CD14-positive monocyte (primary cell): ENCODE results near the gene PMPCA. TPM values are rescaled to one million over a fixed set of nuclear protein-coding genes. Genes with fewer than 3 reads are reported as not detected.
"Not testable (repeated sequence)": the region's sequence is repeated elsewhere in the genome, so short reads cannot be mapped to it uniquely, and the experiment has no call there.

Source experiments
- DNase-seq, 3 donors: peaks; one replicate each; pipeline ENCODE4 v3.0.0-alpha.2; 2011 to 2022
- H2AFZ ChIP-seq: 2 replicates; pipeline ENCODE4 v1.6.0; 2012; ENCODE audit warnings: mild to moderate bottlenecking, low read depth, low read length, inconsistent platforms; ENCODE audit not compliant: insufficient read depth, poor library complexity, severe bottlenecking
- H3K27ac ChIP-seq, 2 donors: 1 replicate in 1 of 2; 2 replicates in 1 of 2; pipeline ENCODE4 v1.5.1; 2012 to 2013; ENCODE audit warnings: low read length in 2 of 2, control low read depth in 1 of 2, inconsistent platforms in 1 of 2, low read depth in 1 of 2, mild to moderate bottlenecking in 1 of 2
- H3K27me3 ChIP-seq, 2 donors: one replicate each; pipeline versions ENCODE4 v1.6.0 to v1.6.1; 2011 to 2013; ENCODE audit warnings: low read length in 2 of 2; ENCODE audit not compliant: control insufficient read depth in 2 of 2, insufficient read depth in 2 of 2
- H3K36me3 ChIP-seq, 2 donors: replicated peaks in 1 of 2; 1 replicate in 1 of 2; 2 replicates in 1 of 2; pipeline versions ENCODE4 v1.5.1 to v1.6.1; 2012 to 2013; ENCODE audit warnings: low read length in 2 of 2, control low read depth in 1 of 2, inconsistent platforms in 1 of 2, mild to moderate bottlenecking in 1 of 2; ENCODE audit not compliant: insufficient read depth in 2 of 2, control insufficient read depth in 1 of 2
- H3K4me1 ChIP-seq, 2 donors: 1 replicate in 1 of 2; 2 replicates in 1 of 2; pipeline versions ENCODE4 v1.5.1 to v1.6.1; 2012 to 2013; ENCODE audit warnings: low read length in 2 of 2, control low read depth in 1 of 2, inconsistent platforms in 1 of 2, mild to moderate bottlenecking in 1 of 2, moderate library complexity in 1 of 2; ENCODE audit not compliant: insufficient read depth in 2 of 2, control insufficient read depth in 1 of 2
- H3K4me2 ChIP-seq: replicated peaks from 2 replicates; pipeline ENCODE3; 2012; ENCODE audit warnings: low read length, moderate library complexity, mild to moderate bottlenecking; ENCODE audit not compliant: poor library complexity, severe bottlenecking; ENCODE audit errors: extremely low read depth
- H3K4me3 ChIP-seq, 3 experiments: fragments of 200-600 bp in 1 of 3; sonication (generic) in 1 of 3; replicated peaks in 1 of 3; 1 replicate in 2 of 3; 2 replicates in 1 of 3; pipeline ENCODE4 v1.5.1; 2011 to 2013; ENCODE audit warnings: low read length in 3 of 3, mild to moderate bottlenecking in 3 of 3, control low read depth in 2 of 3, low read depth in 2 of 3, inconsistent platforms in 1 of 3, moderate library complexity in 1 of 3
- H3K79me2 ChIP-seq: 2 replicates; pipeline ENCODE4 v1.6.0; 2012; ENCODE audit warnings: mild to moderate bottlenecking, control low read depth, inconsistent platforms, low read length, moderate library complexity; ENCODE audit not compliant: insufficient read depth
- H3K9ac ChIP-seq: 2 replicates; pipeline ENCODE4 v1.6.0; 2017; ENCODE audit warnings: low read length, mild to moderate bottlenecking; ENCODE audit not compliant: insufficient read depth, poor library complexity, severe bottlenecking
- H3K9me3 ChIP-seq, 2 donors: replicated peaks in 1 of 2; 1 replicate in 1 of 2; 2 replicates in 1 of 2; pipeline versions ENCODE4 v1.5.1 to v1.6.1; 2012 to 2013; ENCODE audit warnings: low read length in 2 of 2, control low read depth in 1 of 2; ENCODE audit not compliant: control insufficient read depth in 1 of 2, insufficient read depth in 1 of 2
- H4K20me1 ChIP-seq: 2 replicates; pipeline ENCODE4 v1.6.0; 2012; ENCODE audit warnings: mild to moderate bottlenecking, low read length, control low read depth, moderate library complexity; ENCODE audit not compliant: insufficient read depth
- H3K27ac Mint-ChIP-seq, 7 donors: one replicate each; pipeline ENCODE4 v1.8.0; 2020; ENCODE audit warnings: mild to moderate bottlenecking in 7 of 7, mixed read lengths in 7 of 7, moderate library complexity in 6 of 7, inconsistent platforms in 2 of 7
- H3K27me3 Mint-ChIP-seq, 3 donors: one replicate each; pipeline ENCODE4 v1.8.0; 2021 to 2022; ENCODE audit warnings: low read depth in 3 of 3, mild to moderate bottlenecking in 3 of 3, mixed read lengths in 3 of 3, moderate library complexity in 3 of 3, inconsistent platforms in 1 of 3
- H3K36me3 Mint-ChIP-seq, 2 donors: one replicate each; pipeline ENCODE4 v1.8.0; 2020; ENCODE audit warnings: mixed read lengths in 2 of 2, inconsistent platforms in 1 of 2, mild to moderate bottlenecking in 1 of 2
- H3K4me1 Mint-ChIP-seq: one replicate; pipeline ENCODE4 v1.8.0; 2020; ENCODE audit warnings: mild to moderate bottlenecking, mixed read lengths
- H3K4me3 Mint-ChIP-seq, 2 donors: one replicate each; pipeline ENCODE4 v1.8.0; 2020; ENCODE audit warnings: mild to moderate bottlenecking in 2 of 2, mixed read lengths in 2 of 2, moderate library complexity in 1 of 2
- H3K9me3 Mint-ChIP-seq, 7 donors: one replicate each; pipeline ENCODE4 v1.8.0; 2020 to 2022; ENCODE audit warnings: mixed read lengths in 7 of 7, mild to moderate bottlenecking in 6 of 7, moderate library complexity in 6 of 7, inconsistent platforms in 2 of 7
- CTCF ChIP-seq: fragments of 200-600 bp; IDR thresholded peaks from one replicate; pipeline ENCODE4 v1.8.0; 2022; ENCODE audit warnings: antibody characterized with exemption, mild to moderate bottlenecking
- WGBS: methylation state at CpG from one replicate; pipeline ENCODE4 v1.1.5; 2013; ENCODE audit warnings: missing lambda C conversion rate; ENCODE audit not compliant: insufficient coverage; 5-methylcytosine and 5-hydroxymethylcytosine counted together
- intact Hi-C, 2 donors: fragments of 100-400 bp; cut with micrococcal nuclease; formaldehyde crosslinking; loops; one replicate each; pipeline versions ENCODE4 v1.15.0 to v1.15.1; 2023
- polyA plus RNA-seq, 3 donors: library from polyadenylated mRNA; depleted of rRNA in 1 of 3; unstranded in 2 of 3; stranded (reverse) in 1 of 3; fragments of 300-500 nt in 2 of 3; fragments of >200 nt in 1 of 3; fragmentation: Illumina TruSeq in 2 of 3; gene quantifications; 1 replicate in 2 of 3; 2 replicates in 1 of 3; pipeline ENCODE4 v1.2.3, GENCODE V29; 2012 to 2021

The PMPCA gene
- polyA plus RNA-seq, 3 donors = 23.1 to 58.8 (median 24.9) TPM

GRCh38 chr9:136423432-136424146 lies 13.1 kb downstream of the PMPCA start:
- intact Hi-C loops = no loop called here
- WGBS = 96% methylated on average over 41 of the region's 43 CpGs
- no peaks in the 10 kb centered on the region for H3K4me1 Mint-ChIP-seq
- Histone ChIP-seq H3K27me3 (no peaks in the 10 kb centered on the region), H3K36me3 (peaks cover 52 to 67% of the 10 kb centered on the region in 2 donors), H3K9ac (no peak overlapping the region), H3K4me2 (no peak overlapping the region), H3K27ac (no peak overlapping the region), H2AFZ (no peak overlapping the region), H3K4me3 (no peak overlapping the region), H3K9me3 (no peaks in the 10 kb centered on the region), H4K20me1 (no peaks in the 10 kb centered on the region), H3K79me2 (no peaks in the 10 kb centered on the region), H3K4me1 (no peaks in the 10 kb centered on the region)
- no peak for DNase-seq
- TF ChIP-seq CTCF = no peak
- peaks cover 0 to 1% (median 0%) of the 10 kb centered on the region in 7 donors for H3K9me3 Mint-ChIP-seq
- no peak overlapping the region for H3K27ac Mint-ChIP-seq
- no peak overlapping the region for H3K4me3 Mint-ChIP-seq
- peaks cover 59 to 78% of the 10 kb centered on the region in 2 donors for H3K36me3 Mint-ChIP-seq
- no peaks in the 10 kb centered on the region for H3K27me3 Mint-ChIP-seq

- Histone ChIP-seq H3K4me1 (no peaks in the 10 kb centered on the region), H3K27ac (no peak overlapping the region), H2AFZ (no peak overlapping the region), H3K27me3 (no peaks in the 10 kb centered on the region), H3K9ac (no peak overlapping the region), H3K4me2 (no peak overlapping the region), H3K36me3 (peaks cover 50 to 67% of the 10 kb centered on the region in 2 donors), H3K79me2 (no peaks in the 10 kb centered on the region), H3K9me3 (no peaks in the 10 kb centered on the region), H3K4me3 (no peak overlapping the region), H4K20me1 (no peaks in the 10 kb centered on the region)
- no peak overlapping the region for H3K4me3 Mint-ChIP-seq
- no peak for TF ChIP-seq CTCF
- H3K9me3 Mint-ChIP-seq = peaks cover 0 to under 1% (median 0%) of the 10 kb centered on the region in 7 donors
- DNase-seq = no peak
- intact Hi-C loops = no loop called here
- H3K27ac Mint-ChIP-seq = peak overlapping the region in 1 of 7 donors; percentile 56
- H3K27me3 Mint-ChIP-seq = no peaks in the 10 kb centered on the region
- 93% methylated on average over 16 of the region's 27 CpGs for WGBS
- H3K36me3 Mint-ChIP-seq = peaks cover 48 to 77% of the 10 kb centered on the region in 2 donors
- H3K4me1 Mint-ChIP-seq = no peaks in the 10 kb centered on the region
These were observed 14.4 kb downstream of the PMPCA start for GRCh38 chr9:136424750-136425362.

GRCh38 chr9:136425367-136425766 lies 14.9 kb downstream of the PMPCA start:
- H3K79me2 ChIP-seq, DNase-seq, H3K4me3 Mint-ChIP-seq, H3K4me1 ChIP-seq, H3K9ac ChIP-seq, H3K9me3 ChIP-seq, H3K27me3 Mint-ChIP-seq, H3K4me1 Mint-ChIP-seq, H3K27me3 ChIP-seq, intact Hi-C loops, H3K4me2 ChIP-seq, H3K9me3 Mint-ChIP-seq, H3K27ac ChIP-seq, H4K20me1 ChIP-seq, H3K4me3 ChIP-seq, H2AFZ ChIP-seq: not testable (repeated sequence)
- H3K36me3 ChIP-seq = peaks cover 54 to 67% of the 10 kb centered on the region in 2 donors
- WGBS = 92% methylated on average over 7 of the region's 7 CpGs
- Mint-ChIP-seq H3K36me3 (peaks cover 51 to 77% of the 10 kb centered on the region in 2 donors), H3K27ac (peak overlapping the region in 3 of 7 donors; percentile 1 to 56 (median 9))
